HEK293T (cell line): Measurements from ENCODE around the gene TAP1.

ENCODE experiments used
- BHLHE40 ChIP-seq: fragments of 450-650 bp; IDR thresholded peaks from 2 replicates; pipeline ENCODE4 v1.6.1; 2016; ENCODE audit warnings: mild to moderate bottlenecking, moderate library complexity, borderline replicate concordance
- FOXA1 ChIP-seq: fragments of 450-650 bp; IDR thresholded peaks from 2 replicates; pipeline ENCODE4 v1.6.1; 2016; ENCODE audit warnings: mild to moderate bottlenecking
- FOXK2 ChIP-seq: fragments of 450-650 bp; IDR thresholded peaks from 2 replicates; pipeline ENCODE4 v1.6.1; 2016; ENCODE audit warnings: mild to moderate bottlenecking
- FOXM1 ChIP-seq: fragments of 450-650 bp; IDR thresholded peaks from 2 replicates; pipeline ENCODE4 v1.6.1; 2017; ENCODE audit warnings: mild to moderate bottlenecking, borderline replicate concordance
- LEF1 ChIP-seq: fragments of 450-650 bp; IDR thresholded peaks from 2 replicates; pipeline ENCODE4 v1.6.1; 2017; ENCODE audit warnings: mild to moderate bottlenecking, borderline replicate concordance
- NFRKB ChIP-seq: fragments of 450-650 bp; IDR thresholded peaks from 2 replicates; pipeline ENCODE4 v1.6.1; 2016; ENCODE audit warnings: mild to moderate bottlenecking, moderate library complexity
- SP1 ChIP-seq: fragments of 450-650 bp; IDR thresholded peaks from 2 replicates; pipeline ENCODE4 v1.6.1; 2017
- SUZ12 ChIP-seq: fragments of 450-650 bp; IDR thresholded peaks from 2 replicates; pipeline ENCODE4 v1.6.1; 2016; ENCODE audit warnings: mild to moderate bottlenecking
- TARDBP ChIP-seq: fragments of 450-650 bp; IDR thresholded peaks from 2 replicates; pipeline ENCODE4 v1.6.1; 2016
- ZNF384 ChIP-seq: fragments of 450-650 bp; IDR thresholded peaks from 2 replicates; pipeline ENCODE4 v1.6.1; 2016
- TF ChIP-seq, protein P1 (sequence below): fragments of 450-650 bp; IDR thresholded peaks from 2 replicates; pipeline ENCODE4 v1.6.1; 2016

DNA sequence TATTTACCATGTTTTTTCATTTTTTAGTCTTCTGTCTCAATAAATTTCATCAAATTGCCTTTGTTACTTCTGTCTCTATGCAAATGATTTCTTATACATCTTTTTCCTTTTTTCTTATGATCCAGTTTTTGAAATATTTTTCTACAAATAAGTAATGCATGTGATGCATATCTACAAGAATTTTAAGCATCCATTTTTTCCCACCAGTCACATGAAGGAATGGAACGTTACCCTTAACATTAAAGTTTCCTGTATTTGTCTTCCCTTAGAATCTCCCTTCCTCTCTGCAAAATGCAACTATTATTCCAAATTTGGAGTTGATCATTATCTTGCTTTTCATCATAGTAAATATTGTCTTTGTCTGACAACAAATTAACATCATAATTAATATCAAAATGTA, 36.0 kb upstream of the TAP1 start:
- TF ChIP-seq FOXA1 (no peak), SUZ12 (no peak), BHLHE40 (no peak), SP1 (no peak), FOXM1 (no peak), TARDBP (no peak), ZNF384 (no peak), NFRKB (no peak), LEF1 (no peak), FOXK2 (no peak)
- TF ChIP-seq, protein P1, sequence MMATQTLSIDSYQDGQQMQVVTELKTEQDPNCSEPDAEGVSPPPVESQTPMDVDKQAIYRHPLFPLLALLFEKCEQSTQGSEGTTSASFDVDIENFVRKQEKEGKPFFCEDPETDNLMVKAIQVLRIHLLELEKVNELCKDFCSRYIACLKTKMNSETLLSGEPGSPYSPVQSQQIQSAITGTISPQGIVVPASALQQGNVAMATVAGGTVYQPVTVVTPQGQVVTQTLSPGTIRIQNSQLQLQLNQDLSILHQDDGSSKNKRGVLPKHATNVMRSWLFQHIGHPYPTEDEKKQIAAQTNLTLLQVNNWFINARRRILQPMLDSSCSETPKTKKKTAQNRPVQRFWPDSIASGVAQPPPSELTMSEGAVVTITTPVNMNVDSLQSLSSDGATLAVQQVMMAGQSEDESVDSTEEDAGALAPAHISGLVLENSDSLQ, result no peak
